Suppressor macrophage (primary cell): ENCODE data around the gene TESK2.
"Not testable (repeated sequence)": the region's sequence is repeated elsewhere in the genome, so short reads cannot be mapped to it uniquely, and the experiment has no call there.

Source experiments
- DNase-seq, 4 experiments: peaks; one replicate each; pipeline ENCODE4 v3.0.0-alpha.2; 2020 to 2022

The TESK2 gene

GRCh38 chr1:45508295-45509151, 17.6 kb upstream of the TESK2 start:
- DNase-seq = peak in 1 of 4 experiments; percentile 14

DNA sequence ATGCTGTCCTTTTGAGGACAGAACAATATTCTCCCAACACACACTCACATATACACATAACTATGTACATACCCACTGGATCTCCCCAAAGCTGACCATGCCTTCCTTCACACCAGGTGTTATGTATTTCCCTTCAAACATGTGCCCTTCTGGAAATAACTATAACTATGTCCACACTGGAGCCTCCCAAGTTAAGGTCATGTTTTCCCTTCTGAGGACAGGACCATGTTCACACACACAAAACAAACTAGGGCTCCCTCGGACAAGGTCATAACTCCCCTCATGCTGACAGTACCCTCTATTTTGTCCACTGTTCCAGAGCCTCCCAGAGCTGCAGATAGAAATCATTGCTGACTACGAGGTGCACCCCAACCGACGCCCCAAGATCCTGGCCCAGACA, 16.9 kb upstream of the TESK2 start:
- DNase-seq = no peak

DNA sequence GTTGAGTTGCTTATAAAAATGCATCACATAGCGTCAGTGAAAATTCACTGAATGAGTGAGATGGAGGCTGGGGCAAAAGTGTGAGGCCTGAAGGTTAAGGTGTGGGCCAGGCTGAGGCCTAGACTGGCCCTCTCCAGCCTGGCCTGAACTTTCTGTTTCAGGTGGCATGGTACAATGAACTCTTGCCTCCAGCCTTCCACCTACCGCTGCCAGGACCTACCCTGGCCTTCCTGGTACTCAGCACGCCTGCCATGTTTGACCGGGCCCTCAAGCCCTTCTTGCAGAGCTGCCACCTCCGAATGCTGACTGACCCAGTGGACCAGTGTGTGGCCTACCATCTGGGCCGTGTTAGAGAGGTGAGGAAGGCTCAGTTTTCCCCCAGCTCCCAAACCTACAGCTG, 16.2 kb upstream of the TESK2 start:
- no peak for DNase-seq

DNA sequence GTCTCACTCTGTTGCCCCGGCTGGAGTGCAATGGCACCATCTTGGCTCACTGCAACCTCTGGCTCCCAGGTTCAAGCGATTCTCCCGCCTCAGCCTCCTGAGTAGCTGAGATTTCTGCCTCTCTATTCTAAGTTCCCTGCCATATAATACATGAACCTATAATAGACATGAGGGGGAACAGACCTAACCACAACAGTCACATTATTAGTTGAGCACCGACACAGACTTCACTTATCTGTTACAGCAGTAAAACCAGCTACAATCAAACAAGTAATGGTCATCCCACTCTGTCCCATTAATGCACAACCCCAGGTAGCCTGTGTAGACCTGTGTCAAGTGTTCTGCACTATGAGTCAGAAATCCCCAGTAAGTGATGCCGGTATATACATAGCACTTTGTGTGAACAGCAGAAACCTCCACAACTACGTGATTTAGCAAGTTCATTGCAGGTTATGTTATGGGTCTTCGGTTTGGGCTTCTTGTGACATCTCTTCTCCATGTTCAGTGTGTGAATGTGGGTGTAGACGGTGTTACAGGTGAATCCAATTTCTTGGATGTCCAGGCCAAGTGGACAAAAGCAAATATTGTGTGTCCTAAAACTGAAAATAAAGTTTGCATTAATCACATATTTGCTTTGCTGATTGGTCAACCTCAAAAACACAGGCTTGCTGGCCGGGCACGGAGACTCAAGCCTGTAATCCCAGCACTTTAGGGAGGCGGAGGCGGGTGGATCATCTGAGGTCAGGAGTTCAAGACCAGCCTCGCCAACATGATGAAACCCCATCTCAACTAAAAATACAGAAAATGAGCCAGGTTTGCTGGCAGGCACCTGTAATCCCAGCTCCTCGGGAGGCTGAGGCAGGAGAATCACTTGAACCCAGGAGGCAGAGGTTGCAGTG, 12.7 kb upstream of the TESK2 start:
- DNase-seq = no peak

DNA sequence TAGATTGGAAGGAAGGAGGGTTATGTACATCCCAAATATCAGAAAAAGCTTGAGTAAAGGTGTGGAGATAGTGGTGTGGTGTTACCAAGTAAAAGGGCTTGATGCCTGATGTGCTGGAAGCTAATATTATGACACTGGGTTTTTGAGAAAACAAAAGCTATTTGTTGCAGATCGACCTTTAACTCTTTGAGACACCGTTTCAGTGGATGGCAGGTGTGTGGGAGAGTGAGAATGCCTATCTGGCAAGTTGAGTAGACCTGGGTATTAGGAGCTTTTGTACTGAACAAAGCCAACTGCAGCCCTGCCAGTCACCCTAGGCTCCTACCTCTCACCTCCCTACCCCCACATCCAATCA, 10.5 kb upstream of the TESK2 start:
- no peak for DNase-seq

GRCh38 chr1:45499415-45499769, 8.4 kb upstream of the TESK2 start:
- peak in 1 of 4 experiments; percentile 13 for DNase-seq

- DNase-seq = no peak
Measured at GRCh38 chr1:45498279-45498678, 7.3 kb upstream of the TESK2 start.

DNA sequence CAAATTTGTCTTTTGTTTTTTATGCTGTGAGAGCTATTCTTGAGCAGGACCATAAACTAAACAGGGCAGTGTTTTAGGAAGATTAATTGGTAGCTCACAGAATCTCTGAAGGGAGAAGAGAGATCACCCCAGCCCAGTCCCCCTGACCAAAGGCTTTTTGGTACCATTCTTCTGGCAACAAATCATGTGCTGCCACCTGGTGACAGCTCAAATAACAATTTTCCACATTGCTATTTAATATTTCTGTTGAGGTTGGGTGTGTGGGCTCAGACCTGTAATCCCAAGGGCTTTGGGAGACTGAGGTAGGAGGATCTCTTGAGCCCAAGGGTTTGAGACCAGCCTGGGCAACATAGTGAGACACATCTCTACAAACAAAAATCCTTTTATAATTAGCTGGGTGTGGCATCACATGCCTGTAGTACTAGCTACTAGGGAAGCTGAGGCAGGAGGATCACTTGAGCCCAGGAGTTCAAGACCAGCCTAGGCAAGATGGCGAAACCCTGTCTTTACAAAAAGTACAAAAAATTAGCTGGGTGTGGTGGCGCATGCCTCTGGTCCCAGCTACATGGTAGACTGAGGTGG, 2.2 kb upstream of the TESK2 start:
- peak; percentile 72 to 81 (median 76) for DNase-seq

DNA sequence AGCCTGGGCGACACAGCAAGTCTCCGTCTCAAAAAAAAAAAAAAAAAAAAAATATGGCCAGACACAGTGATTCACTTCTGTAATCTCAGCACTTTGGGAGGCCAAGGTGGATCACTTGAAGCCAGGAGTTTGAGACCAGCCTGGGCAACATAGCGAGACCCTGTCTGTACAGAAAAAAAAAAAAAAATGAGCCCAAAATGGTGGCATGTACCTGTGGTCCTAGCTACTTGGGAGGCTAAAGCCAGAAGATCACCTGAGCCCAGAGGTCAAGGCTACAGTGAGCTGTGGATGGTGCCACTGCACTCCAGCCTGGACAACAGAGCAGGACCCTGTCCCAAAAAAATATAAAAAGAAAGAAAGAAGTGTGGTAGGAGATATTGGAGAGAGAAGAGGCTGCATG, 1.7 kb upstream of the TESK2 start:
- peak in 1 of 4 experiments; percentile 19 for DNase-seq

DNA sequence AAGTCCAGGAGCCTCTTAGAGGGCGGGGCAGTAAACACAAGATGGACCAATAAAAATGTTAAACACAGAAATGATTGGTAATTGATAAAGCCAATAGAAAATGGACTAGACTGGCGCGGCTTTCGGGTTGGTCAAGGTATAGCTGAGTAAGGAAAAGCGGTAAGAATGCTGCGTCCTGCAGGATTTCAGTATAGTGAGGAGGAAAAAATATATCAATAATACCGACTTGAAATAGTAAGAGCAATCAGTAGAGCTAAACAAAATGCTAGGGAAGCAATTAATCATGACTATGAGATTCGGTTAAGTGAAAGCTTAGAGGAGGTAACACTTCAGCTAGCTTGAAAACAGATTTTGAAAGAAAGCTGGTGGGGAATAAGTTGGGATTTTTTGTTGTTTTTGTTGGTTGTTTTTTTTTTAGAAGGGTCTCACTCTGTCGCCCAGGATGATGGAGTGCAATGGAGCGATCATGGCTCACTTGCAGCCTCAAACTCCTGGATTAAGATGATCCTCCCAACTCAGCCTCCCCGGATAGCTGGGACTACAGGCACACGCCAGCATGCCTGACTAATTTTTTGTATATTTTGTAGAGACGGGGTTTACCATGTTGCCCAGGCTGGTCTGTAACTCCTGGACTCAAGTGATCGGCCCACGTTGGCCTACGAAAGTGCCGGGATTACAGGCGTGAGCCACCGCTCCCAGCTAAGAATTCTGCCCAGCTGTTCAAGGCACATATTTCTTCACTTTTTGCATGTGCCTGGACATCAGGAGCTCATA, 711 bp upstream of the TESK2 start:
- DNase-seq = no peak

- peak in 3 of 4 experiments; percentile 28 to 47 (median 43) for DNase-seq
Measured at GRCh38 chr1:45490121-45490625, 790 bp downstream of the TESK2 start.

- peak; percentile 29 to 68 (median 43) for DNase-seq
Measured at GRCh38 chr1:45489379-45489778, 1.6 kb downstream of the TESK2 start.

DNA sequence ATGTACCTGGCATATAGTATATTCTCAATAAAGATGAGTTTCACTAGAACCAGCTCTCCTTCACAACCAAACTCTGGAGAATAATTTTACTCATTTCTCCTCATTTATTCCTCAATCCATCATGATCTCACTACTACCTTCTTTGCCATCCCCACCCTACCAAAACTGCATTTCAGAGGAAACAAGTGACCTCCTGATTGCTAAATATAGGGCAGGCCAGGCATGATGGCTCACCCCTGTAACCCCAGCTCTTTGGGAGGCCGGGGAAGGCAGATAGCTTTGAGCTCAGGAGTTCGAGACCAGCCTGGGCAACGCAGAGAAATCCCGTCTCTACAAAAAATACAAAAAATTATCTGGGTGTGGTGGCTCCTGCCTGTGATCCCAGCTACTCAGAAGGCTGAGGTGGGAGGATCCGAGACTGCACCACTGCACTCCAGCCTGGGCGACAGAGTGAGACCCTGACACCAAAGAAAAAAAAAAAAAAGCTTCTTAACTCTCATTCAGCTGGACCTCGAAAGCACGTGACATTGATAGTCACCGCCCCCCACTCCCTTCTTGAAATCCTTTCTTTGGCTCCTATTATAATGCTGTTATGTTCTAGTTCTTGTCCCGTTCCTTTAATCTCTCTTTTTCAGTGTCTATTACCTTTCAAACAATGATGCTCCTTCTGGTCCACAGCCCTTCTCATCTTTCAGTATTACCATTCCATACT, 2.1 kb downstream of the TESK2 start:
- peak in 2 of 4 experiments; percentile 20 to 25 for DNase-seq

- DNase-seq = no peak
Measured at GRCh38 chr1:45485949-45486348, 5.0 kb downstream of the TESK2 start.

- DNase-seq = no peak
Measured at GRCh38 chr1:45479039-45479748, 11.8 kb downstream of the TESK2 start.

- no peak for DNase-seq
Measured at GRCh38 chr1:45478121-45478814, 12.7 kb downstream of the TESK2 start.

DNA sequence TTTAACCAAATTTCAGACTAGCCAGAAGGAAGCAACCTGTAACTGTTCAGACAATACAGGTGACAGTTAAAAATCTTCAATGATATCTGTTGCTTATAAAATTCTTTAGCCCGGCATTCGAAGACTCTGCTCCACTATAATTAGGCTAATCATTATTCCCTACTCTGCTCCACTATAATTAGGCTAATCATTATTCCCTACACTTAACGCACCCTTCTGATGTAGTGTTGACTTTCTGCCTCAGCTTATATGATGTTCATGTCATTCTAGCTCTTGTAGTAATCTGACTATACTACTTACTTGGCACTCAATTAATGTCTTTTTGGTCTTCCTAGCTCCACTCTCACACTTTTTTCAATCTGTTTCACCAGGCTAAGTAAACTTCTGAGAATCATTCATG, 13.3 kb downstream of the TESK2 start:
- DNase-seq = no peak

GRCh38 chr1:45474194-45474593, 16.8 kb downstream of the TESK2 start:
- not testable (repeated sequence) for DNase-seq

DNA sequence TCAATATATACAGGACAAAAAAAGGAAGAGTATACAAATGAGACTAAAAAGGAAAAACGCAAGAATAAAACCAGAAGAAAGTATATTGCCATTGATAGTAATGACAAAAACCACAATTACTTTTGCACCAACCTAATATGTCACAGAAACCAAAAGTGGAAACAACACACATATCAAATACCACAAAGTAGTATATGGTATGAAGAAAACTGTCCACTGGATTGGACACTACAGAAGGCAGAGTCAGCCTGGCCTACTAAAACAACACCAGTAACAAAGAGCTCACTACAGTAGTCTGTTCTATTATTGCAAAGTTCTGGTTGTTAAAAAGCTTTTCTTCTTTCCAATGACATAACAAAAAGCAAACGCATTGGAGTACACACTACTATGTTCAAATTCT, 17.7 kb downstream of the TESK2 start:
- DNase-seq = no peak

DNA sequence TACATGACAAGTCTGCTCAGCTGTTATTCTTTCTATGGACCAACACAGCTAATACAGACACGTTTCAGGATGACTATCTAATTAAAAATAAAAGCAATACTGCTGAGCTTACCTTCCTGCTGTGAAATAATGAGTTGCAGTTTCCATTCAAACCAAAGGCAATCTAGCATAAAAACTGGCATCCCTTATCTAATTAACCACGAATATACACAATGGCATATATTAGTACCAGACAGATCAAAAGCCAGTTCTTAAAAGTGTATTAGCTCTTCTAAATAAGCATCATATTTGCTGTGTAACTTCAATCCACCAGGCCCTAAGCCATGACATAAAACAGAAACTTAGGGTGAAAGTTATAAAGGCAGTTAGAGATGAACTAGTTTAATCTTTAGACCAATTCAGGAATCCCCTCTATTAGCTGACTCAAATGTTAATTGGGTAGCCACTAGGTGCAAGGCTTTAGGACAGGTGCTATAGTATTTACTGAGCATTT, 20.6 kb downstream of the TESK2 start:
- no peak for DNase-seq
